ENCODE data around the gene TRAP1.

TRAP1 gene

DNA sequence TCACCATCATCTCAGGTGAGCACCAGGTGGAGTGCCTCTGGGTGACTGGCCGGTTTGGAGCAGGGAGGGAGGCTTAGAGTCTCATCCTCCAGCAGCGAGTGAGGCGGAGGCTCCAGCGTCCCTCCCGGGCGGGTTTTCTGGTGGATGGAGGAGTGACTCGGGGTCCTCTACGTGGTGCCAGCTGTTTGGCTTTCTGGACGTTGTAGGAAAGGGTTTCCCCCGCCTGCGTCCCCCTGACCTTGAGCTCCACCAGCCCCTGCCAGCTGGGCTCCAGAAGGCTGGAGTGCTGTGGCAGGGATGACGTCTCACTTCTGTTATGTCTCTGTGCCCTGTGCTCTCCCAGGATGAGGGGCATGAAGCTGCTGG, 62.3 kb downstream of the TRAP1 start:
- no peak for DNase-seq (ENCODE audit: low read depth, low spot score)
- H3K27ac ChIP-seq = no peak overlapping the region

DNA sequence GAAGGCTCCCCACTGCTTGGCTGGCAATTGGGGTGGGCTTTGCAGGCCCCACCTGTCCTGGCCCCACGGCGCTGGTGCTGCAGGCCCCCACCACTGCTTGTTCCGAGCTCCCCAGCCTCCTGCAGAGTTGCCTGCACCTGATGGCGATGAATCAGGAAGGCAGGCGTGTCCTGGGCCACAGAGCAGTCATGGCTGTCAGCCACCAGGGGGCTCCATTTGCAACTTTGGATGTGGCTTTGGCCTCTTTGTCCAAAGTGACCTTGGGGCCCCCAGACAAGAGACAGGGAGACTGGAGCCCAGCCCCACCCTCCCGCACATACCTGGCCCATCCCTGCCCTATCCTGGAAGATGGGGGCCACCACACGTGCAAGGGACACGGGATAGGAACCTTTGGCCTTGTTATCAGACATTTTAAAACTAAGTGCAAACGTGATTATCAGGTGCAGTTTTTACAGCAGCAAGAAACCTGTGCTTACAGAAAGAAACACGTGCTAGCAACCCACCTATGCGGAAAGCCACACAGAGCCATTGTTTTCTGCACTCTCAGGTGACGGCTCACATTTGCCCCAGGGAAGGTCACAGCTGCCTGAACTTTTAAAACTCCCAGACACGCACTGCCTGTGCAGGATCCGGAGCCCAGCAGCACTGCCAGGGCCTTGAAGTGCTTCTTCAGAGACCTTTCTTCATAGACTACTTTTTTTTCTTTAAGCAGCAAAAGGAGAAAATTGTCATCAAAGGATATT, 62.9 kb downstream of the TRAP1 start, which contains the start of gene DNASE1:
TSS of gene DNASE1 (plus strand) at position 443 of the 743 bp plus-strand sequence. CDS start 683 bp downstream, outside the sequence.
- peak; percentile 27 for DNase-seq (ENCODE audit: low read depth, low spot score)

DNA sequence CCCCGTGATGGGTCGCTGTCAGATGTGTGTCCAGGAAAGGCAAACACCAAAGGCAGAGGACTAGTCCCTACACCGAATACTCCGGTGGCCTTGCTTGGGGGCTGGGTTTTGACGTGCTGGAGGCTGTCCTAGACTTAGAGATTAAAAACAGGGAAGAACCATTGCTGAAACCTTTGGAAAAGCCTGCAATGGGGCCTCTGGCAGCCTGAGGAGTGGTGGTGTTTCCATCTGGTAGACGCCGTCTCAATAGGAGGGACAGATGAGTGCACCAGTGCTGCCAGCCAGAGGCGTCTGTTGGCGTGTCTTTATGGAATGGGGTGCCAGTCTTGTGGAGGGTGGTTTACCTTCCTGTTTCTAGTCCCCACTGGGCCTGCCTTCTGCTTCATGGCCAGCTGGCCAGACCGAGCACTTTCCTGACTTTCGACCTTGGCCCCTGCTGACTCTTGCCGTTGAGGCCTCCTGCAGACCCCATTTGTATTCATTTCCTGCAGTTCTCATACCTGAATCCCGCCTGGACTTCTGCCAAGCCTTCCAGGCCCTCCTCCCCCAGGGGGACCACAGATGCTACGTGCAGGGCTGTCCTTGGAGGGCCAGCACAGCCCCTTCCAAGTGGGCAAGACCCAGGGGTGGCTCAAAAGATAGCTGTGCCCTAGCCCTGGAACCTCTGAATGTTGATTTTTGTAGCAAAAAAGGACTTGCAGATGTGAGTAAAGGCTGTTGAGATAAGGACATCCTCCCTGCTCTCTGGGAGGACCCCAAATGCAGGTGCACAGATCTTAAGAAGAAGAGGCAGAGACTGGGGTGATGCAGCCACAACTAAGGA, 64.7 kb downstream of the TRAP1 start:
- H3K27ac ChIP-seq = no peak overlapping the region
- no peak for DNase-seq (ENCODE audit: low read depth, low spot score)

More for the DNA sequence above, 62.9 kb downstream of the TRAP1 start, which contains the start of gene DNASE1:
- no peak within 1 kb of the TSS for H3K27ac ChIP-seq

DNA sequence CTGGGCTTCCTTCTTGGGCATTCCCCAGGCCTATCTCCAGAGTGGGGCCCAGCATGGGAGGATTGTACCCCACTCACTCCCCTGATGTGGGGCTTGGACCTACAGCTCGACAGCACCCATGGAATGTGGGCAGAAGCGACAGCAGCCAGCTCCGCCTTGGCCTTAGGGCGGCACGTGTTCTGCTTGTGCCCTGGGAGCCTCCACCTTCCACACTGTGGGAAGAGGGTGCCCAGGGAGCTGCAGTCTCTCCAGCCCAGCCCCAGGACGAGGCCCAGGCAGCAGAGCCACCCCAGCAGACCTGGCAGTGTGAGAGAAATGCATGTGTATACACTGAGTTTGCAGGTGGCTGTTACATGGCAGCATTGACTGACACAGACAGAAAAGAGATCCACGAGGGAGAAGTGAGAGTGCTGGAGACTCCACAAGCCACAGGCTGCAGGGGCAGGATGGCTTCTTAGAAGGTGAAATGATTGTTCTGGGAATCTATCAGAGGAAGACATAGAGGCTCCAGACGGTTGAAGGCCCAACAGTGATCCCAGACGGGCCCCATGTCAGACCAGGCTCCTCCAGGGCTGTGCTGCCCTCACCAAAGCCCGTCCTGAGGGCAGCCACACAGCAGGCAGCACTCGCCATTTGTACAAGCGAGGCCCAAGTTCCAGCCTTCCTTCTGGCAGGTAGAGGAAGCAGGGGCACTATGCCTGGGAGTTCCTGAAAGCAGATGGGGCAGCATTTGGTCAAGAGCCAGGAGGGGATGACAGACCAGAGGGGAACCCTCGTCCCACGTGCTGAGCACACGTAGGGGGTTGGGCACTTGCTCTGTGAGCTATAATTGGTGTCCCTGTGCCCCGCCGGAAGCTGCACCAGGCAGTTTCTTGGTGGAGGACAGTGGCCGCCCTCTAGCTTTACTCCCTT, 65.6 kb downstream of the TRAP1 start:
- no peak overlapping the region for H3K27ac ChIP-seq
- DNase-seq (ENCODE audit: low read depth, low spot score) = no peak

DNA sequence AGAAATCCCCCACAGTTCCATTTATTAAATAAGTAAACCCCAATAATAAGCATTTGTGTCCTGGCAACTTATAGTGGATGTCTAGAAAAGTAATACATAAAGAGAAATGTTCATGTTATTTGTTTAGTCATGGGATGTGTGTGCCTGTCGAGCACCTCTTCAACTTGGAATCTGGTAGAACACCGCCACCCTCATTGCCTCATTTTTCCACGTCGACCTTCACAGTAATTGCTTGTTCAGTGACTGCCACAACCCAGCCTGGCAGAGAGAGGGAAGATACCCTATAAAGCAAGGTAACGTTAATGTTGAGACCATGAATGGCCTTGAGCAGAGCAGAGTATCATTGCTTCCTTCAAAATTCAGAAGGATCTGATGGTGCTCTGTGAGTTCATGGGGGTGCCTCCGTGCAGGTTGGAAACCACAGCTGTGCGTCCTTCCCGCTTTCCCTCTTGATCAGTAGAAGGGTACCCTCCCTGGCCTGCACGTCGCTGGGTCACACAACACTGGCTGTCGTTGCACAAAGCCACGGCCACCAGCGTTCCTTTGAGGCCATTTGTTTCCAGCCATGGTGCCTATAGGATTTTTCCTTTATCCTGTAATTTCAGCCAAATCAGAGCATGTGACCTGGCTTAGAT, 66.6 kb downstream of the TRAP1 start:
- no peak for DNase-seq (ENCODE audit: low read depth, low spot score)
- H3K27ac ChIP-seq = no peak overlapping the region

DNA sequence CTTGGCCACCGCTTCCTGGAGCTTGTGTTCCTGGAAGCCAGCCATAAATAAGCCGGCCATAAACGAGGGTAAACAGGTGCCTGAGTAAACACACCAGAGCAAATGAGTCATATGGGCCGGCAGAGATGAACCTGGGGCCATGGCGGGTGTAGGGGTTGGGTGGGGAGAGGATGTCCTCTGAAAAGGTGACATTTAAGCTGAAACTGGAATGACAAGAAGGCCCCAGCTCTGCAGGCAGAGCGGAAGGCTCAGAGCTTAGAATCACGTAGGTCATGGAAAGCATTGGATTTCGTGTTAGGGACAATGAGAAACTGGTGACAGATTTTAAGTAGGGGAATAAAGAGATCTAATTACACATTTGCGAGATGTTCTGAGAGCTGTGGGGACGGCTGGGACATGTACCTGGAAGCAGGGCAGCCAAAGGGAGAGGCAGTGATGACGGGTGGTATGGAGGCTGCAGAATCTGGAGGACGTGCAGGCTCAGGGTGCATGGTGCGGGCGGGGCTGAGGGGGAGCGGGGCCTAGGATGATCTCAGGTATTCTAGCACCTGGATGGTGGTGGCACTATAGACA, 70.9 kb downstream of the TRAP1 start:
- no peak overlapping the region for H3K27ac ChIP-seq
- DNase-seq (ENCODE audit: low read depth, low spot score) = peak; percentile 26

DNA sequence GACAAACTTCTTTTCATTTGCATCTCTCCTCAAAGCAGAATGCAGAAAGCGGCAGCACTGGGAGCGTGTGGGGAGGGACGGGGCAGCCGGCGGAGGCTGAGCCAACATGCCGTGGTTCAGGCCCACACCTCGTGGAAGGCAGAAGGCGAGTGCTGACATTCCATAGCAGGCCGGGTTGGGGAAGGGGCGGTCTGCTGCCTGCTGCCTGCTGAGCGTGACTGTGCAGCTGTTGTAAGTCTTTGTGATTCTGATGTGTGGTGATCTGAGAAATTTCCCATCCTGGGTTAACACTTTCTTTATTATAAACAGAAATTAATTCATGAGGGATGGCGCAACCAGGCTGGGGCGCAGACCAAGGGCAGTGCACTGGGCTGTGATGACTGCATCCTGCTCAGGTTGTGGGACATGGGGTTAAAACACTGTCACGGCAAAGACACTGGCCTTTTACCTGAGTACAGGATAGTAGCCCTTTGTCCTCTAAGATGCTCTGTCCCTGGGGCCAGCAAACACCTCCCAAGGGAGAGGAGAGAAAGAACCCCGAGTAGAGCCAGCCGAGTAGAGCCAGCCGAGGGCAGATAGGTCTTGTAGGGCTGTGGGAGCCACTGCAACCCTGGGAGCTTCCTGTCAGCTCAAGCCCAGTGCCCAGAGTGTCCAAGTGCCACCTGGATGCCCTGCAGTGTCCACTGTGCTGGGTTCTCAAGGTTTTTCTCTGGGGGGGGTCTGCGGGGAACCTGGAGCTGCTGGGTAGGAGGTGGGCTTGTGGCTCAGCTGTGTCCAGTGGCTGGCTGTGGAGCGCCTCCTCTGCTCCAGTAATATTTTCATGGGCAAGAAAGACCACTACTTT, 71.6 kb downstream of the TRAP1 start:
- no peak for DNase-seq (ENCODE audit: low read depth, low spot score)
- no peak overlapping the region for H3K27ac ChIP-seq

DNA sequence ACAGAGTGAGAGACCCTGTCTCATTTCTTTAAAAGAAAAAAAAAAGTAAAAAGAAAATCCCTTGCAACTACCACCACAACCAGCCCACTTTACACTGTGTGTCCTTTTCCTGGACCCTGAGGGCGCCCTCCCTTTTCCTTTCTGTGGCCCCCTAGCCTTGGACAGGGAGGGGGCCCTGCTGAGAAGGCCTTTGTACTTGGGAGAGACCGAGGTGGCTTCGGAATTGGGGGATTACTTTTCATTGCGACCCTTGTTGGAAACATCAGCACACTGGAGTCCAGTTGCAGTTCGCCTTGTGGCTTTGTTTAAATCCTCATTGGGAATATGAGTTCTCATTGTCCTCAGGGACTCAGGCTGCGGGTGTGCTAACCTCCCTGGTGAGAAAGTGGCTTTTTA, 72.2 kb downstream of the TRAP1 start:
- no peak for DNase-seq (ENCODE audit: low read depth, low spot score)

DNA sequence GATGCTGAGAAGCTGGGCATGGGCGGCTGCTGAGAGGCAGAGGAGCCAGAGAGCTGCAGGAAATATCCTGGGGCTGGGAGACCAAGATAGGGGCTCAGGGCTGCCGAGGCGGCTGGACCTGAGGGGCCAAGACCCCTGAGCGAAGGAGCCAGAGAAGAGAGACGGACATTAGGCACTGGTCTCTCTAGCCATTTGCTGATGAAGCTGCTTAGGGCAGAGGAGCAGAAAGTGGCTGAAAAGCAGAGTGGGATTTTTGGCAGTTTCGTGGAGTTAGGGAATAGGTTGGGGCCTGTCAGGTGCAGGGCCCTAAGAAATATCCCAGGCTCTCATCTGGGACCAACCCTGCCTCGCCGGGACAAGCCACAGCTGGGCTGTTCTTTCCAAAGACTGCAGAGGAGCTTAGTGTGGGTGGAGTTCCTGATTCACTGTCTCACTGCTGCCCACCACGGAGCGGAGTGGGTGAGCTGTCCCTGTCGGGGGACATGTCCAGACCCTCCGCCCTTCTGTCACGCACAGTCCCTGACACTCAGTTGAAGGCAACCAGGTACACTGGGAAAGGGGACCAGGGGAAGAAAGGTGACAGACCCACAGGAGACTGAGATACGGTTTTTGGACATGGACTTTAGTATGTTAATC, 74.1 kb downstream of the TRAP1 start:
- no peak overlapping the region for H3K27ac ChIP-seq
- no peak for DNase-seq (ENCODE audit: low read depth, low spot score)

More for the DNA sequence above, 72.2 kb downstream of the TRAP1 start:
- no peak overlapping the region for H3K27ac ChIP-seq

DNA sequence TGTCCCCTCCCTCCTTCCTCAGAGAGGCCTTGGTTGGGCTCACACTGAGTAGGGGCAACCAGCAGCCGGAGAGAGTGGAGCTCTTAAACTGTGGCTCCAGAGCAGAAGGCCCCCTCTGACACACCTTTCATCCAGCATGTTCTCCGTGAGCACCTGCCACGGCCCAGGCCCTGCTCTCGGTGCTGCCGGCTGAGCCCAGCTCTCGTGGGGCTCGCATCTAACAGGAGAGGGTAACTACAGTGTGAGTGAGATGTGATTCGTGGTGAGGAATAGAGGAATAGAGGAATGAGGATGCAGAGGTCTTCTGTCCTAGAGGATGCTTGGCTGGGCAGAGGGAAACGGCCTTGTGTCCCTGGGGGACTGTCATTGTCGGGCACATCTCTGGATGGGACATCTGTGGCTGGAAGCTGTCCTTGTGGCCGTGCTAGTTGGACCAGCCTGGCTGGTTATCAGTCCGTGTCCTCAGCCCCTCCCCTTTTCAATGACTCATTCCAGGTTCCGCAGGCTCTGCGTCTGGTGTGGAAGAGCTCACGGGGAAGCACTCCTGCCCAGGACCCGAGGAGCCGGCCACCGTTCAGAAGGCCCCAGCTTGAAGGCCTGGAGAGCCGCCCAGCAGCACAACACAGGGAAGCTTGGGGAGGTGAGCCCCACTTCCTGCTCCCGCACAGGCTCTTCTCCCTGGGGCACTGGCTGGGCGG, 74.8 kb downstream of the TRAP1 start:
- H3K27ac ChIP-seq = no peak overlapping the region
- peak; percentile 22 for DNase-seq (ENCODE audit: low read depth, low spot score)

DNA sequence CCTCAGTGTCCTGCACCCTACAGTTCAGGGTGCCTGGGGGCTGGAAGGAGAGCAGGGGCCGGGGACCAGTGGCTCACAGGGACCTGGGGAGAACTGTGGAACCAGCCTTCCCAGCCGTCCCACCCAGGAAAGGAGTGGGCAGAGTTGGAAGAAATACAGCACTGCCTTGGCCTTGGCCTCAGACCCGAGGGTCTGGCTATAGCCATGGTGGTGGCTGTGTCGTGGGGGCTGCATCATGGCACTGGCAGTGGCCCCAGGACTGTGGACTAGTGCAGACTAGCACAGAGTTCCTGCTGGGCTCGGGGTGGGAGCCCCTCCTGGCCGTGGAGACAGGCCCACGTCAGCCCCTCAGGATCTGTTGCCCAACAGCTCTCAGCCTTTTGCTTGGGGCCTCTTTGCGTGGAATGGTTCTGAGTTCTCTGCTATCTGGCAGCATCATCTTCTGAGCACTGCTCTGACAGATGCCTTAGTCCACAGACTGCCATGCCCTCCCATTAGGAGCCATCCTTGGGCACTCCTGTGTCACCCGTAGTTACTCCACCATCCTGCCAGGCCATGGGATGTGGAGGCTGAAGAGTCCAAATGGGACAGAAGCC, 75.4 kb downstream of the TRAP1 start:
- DNase-seq (ENCODE audit: low read depth, low spot score) = no peak
- no peak overlapping the region for H3K27ac ChIP-seq

DNA sequence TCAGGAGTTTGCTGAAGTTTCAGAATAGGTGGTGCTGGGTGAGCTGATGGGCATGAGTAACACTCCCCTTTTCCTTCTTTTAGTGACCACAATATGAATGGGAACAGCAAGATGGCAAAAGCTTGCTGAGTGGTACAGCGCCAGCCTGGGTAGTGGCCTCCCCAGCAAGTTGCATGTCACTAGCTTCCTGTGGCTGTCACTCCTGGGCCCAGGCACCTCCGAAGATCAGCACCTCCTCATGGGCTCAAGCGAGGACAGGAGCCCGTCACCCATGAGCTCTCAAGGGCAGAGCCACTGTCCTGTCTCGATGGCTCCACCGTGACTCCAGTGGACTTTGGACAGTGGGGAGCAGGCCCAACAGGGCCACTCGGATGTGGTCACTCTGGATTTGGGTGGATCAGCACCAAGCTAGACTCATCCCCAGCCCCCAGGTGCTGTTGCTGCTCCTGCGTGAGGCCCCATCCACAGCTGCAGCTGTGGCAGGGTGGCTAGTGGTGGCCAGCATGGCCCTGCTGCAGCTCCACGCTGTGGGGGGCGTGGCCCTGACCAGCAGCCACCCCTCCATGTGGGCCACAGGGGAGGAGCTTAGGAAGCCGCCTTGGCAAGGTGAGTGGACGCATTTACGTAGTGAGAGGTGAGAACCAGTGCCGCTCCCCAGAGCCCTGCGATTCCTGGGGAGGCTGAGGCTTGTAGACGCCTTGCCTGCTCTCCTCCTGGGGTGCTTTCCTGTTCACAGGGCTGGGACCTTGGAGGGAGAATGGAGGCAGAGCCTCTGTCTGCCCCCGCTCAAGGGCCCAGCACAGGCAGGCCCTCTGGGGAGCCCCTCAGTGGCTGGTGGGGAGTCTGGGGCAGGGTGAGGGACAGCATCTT, 76.5 kb downstream of the TRAP1 start:
- DNase-seq (ENCODE audit: low read depth, low spot score) = no peak
- no peak overlapping the region for H3K27ac ChIP-seq

DNA sequence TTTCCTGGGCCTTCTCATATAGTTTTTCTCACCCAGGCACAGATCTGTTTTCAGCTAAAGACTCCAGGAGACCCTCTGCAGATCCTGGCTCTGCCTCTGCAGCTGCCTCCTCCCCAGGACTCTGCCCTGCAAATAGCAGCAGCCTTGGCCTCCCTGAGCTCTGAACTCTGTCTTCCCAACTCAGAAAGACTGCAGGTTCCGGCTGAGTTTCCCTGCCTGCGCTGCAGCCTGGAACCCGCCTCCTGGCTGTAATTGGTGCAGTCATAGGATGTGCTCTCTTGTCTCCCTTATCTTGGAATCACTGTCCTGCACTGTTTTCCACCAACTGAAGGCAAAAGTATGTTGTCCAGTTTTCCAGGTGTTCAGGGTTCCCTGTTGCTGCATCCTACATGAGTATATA, 77.1 kb downstream of the TRAP1 start:
- H3K27ac ChIP-seq = no peak overlapping the region

DNA sequence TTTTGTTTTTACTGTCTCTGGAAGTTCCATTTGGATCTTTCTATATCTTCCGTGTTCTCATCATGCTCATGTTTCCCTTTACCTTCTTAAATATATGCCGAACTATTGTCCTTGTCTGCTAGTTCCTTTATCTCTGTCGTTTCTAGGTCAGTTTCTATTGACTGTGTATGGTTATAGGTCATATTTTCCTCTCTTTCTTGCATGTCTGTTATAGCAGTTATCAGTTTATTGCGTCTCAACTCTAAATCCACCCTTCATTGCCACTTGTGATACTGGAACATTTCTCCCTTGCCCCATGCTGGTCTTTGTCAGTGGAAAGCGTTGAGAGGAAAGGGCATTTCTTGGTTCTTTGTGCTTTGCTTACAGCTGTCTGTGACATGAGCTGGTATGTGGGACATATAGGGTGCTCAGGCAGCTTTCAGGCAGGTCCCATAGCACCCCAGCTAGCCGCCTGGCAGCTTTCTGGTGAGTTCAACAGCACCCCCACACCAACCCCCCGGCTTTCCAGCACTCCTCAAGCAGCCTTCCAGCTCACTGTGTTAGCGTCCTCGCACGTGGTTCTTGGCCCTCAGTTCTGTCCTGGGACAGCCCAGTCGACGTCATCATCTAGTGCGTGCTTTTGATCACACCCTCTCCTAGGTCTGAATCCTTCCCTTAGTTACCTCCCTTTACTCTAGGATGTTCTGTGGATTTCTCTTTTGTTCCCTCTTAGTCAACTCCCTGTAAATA, 78.2 kb downstream of the TRAP1 start:
- H3K27ac ChIP-seq = no peak overlapping the region
- DNase-seq (ENCODE audit: low read depth, low spot score) = no peak

More for the DNA sequence above, 77.1 kb downstream of the TRAP1 start:
- no peak for DNase-seq (ENCODE audit: low read depth, low spot score)

DNA sequence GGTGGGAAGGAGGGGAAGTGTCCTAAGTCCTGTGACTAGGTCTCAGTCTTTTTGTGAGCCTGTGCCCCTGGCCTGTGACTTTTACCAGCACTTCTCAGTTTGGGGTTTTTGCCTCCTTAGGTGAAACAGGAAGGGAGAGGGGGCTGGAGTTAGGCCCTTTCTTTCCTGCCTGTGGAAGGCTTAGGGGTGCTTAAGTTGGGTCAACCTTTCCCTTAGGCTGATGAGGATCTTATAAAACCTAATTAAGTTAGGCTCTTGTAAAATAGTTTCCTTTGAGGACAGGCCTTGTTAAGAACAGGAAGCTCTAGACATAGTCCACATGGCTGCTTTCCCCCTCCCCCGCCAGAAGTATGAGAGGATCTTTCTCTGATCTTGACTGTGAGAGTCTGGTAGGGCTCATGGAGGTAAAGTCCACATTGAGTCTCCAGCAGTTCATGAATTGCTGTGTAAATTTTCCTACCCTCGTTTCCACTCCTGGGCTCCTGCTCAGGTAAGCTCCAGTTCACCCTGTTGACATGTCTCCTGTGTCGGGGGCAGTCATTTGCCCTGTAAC, 79.9 kb downstream of the TRAP1 start:
- no peak for DNase-seq (ENCODE audit: low read depth, low spot score)
- H3K27ac ChIP-seq = no peak overlapping the region

Measured in epithelial cell of prostate (primary cell).